Measurements from ENCODE around the gene ST14.

DNA sequence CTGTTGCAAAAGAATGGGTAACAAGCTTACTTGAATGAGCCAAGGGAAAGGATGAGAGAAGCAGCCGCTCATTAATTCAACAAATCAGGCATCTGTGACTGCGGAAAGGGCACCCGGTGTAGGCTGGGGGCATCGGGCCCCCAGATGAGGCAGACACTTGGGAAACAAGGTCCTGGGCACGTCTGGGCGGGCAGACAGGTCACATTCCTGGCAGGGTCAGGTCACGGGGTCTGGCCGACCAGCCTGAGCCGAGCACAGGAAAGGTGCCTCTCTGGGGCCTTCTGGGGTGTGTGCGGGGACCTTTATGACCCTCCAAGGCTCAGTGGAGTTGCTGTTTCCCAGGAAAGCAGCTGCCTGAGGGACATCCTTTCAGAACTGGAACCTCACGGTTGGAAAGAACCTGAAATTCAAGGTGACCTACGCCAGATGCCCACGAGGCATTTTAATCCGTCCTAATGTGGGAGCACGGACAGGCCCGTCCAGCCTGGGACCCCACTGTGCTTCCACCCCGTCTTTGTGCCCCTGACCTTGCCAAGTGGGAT is 57.1 kb downstream of the ST14 start:
- TF ChIP-seq ELF1 (IDR thresholded peaks at IDR 0.05): no peak
- TF ChIP-seq, protein P1, sequence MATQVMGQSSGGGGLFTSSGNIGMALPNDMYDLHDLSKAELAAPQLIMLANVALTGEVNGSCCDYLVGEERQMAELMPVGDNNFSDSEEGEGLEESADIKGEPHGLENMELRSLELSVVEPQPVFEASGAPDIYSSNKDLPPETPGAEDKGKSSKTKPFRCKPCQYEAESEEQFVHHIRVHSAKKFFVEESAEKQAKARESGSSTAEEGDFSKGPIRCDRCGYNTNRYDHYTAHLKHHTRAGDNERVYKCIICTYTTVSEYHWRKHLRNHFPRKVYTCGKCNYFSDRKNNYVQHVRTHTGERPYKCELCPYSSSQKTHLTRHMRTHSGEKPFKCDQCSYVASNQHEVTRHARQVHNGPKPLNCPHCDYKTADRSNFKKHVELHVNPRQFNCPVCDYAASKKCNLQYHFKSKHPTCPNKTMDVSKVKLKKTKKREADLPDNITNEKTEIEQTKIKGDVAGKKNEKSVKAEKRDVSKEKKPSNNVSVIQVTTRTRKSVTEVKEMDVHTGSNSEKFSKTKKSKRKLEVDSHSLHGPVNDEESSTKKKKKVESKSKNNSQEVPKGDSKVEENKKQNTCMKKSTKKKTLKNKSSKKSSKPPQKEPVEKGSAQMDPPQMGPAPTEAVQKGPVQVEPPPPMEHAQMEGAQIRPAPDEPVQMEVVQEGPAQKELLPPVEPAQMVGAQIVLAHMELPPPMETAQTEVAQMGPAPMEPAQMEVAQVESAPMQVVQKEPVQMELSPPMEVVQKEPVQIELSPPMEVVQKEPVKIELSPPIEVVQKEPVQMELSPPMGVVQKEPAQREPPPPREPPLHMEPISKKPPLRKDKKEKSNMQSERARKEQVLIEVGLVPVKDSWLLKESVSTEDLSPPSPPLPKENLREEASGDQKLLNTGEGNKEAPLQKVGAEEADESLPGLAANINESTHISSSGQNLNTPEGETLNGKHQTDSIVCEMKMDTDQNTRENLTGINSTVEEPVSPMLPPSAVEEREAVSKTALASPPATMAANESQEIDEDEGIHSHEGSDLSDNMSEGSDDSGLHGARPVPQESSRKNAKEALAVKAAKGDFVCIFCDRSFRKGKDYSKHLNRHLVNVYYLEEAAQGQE (IDR thresholded peaks at IDR 0.05; ENCODE audit: low read depth, low read length): no peak
- TF ChIP-seq, protein P2, sequence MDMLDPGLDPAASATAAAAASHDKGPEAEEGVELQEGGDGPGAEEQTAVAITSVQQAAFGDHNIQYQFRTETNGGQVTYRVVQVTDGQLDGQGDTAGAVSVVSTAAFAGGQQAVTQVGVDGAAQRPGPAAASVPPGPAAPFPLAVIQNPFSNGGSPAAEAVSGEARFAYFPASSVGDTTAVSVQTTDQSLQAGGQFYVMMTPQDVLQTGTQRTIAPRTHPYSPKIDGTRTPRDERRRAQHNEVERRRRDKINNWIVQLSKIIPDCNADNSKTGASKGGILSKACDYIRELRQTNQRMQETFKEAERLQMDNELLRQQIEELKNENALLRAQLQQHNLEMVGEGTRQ (IDR thresholded peaks at IDR 0.05; ENCODE audit: borderline replicate concordance, low read depth, low read length): no peak
- TF ChIP-seq, protein P3, sequence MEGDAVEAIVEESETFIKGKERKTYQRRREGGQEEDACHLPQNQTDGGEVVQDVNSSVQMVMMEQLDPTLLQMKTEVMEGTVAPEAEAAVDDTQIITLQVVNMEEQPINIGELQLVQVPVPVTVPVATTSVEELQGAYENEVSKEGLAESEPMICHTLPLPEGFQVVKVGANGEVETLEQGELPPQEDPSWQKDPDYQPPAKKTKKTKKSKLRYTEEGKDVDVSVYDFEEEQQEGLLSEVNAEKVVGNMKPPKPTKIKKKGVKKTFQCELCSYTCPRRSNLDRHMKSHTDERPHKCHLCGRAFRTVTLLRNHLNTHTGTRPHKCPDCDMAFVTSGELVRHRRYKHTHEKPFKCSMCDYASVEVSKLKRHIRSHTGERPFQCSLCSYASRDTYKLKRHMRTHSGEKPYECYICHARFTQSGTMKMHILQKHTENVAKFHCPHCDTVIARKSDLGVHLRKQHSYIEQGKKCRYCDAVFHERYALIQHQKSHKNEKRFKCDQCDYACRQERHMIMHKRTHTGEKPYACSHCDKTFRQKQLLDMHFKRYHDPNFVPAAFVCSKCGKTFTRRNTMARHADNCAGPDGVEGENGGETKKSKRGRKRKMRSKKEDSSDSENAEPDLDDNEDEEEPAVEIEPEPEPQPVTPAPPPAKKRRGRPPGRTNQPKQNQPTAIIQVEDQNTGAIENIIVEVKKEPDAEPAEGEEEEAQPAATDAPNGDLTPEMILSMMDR (IDR thresholded peaks at IDR 0.05): no peak
- no peak for TF ChIP-seq CHD2 (IDR thresholded peaks at IDR 0.05; ENCODE audit: low read length, partially characterized antibody)
- TF ChIP-seq EP300 (IDR thresholded peaks at IDR 0.05; ENCODE audit: borderline replicate concordance in 1 of 2, low read depth in 1 of 2, low read length in 1 of 2): no peak
- no peak for TF ChIP-seq TEAD4 (IDR thresholded peaks at IDR 0.05; ENCODE audit: borderline replicate concordance, insufficient read depth)
- no peak for TF ChIP-seq NRF1 (IDR thresholded peaks at IDR 0.05; ENCODE audit: low read depth, low read length)
- TF ChIP-seq EZH2phosphoT487 (IDR thresholded peaks at IDR 0.05; ENCODE audit: borderline replicate concordance, low read depth): no peak
- no peak for TF ChIP-seq MXI1 (IDR thresholded peaks at IDR 0.05; ENCODE audit: low read depth, low read length)

Data from SK-N-SH (cell line).